ENCODE data around the gene TEX13B.
"Not testable (repeated sequence)": the region's sequence is repeated elsewhere in the genome, so short reads cannot be mapped to it uniquely, and the experiment has no call there.

TEX13B gene, protein sequence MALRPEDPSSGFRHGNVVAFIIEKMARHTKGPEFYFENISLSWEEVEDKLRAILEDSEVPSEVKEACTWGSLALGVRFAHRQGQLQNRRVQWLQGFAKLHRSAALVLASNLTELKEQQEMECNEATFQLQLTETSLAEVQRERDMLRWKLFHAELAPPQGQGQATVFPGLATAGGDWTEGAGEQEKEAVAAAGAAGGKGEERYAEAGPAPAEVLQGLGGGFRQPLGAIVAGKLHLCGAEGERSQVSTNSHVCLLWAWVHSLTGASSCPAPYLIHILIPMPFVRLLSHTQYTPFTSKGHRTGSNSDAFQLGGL

DNA sequence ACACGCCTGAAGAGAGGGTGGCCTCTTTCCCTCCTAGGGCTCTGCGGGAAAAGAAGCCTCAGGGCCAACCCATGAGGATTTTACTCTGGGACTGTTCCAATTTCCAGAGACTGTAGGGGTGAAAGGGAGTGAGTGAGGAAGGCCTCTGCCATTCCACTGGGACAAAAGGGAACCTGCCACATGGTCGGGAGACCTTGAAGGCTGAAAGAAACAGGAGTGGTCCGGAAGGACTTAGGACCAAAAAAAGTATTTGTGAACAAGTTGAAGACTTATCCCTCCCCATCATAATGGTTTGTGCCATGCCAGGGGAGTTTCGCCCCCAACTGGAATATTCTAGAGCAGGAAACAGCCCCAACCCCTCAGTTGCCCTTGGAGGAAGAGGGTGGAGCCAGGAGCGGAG lies at the start of gene TEX13B:
TSS of gene TEX13B (minus strand) at position 15 of the 400 bp plus-strand sequence. CDS start 243 bp downstream, outside the sequence.
- no peak for DNase-seq (ENCODE audit: low read depth)

DNA sequence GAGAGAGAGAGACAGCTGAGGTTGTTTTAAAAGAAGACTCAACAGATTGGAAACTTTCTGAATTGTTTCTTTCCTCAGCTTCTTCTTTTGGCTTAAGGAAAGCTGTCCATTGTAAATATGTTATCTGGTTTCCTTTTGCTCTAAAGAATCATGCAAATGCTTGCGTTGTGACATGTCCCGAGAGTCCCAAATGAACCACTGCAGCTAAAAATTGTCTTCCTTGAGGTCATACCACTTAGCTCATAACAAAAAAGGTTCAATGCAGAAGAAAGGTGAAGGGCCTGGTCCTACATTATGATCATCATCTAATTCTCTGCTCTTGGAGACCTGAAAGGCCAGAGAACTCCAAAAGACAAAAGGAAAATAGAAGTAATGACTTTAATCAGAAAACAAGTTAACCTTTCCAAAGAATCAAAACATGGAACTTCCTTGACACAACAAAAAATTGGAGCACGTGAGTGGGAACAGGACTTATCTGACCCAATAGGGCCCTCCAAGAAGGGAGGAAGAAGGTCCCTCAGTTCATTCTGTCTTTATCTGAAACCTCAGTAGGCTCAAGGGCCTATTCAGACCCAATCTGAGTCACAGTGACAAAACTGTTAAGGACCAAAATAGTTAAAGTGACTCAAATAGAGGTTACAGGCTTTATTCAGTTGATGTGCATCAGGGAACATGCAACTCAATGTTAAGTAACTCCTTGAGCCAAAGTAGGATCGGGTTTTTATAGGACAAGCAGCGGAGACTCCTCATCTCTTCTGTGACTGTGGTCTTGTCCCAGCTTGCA lies 48.0 kb upstream of the TEX13B start:
- DNase-seq (ENCODE audit: low read depth) = no peak

DNA sequence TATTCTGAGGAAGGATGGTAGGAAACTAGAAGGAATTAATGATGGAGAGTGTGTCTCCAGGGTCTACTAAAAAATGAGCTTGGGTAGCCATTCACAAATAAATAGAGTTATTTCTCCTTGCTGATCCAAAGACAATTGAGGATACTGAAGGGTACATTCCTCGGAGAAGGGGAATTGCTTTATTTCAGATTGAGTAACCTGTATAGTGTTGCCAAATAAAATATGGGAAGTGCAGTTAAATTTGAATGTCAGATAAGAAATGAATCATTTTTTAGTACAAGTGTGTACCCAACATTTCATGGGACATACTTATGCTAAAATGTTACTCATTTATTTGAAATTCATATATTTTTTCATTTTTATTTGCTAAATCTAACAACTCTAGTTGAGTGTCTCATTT lies 46.7 kb upstream of the TEX13B start:
- DNase-seq (ENCODE audit: low read depth) = no peak

DNA sequence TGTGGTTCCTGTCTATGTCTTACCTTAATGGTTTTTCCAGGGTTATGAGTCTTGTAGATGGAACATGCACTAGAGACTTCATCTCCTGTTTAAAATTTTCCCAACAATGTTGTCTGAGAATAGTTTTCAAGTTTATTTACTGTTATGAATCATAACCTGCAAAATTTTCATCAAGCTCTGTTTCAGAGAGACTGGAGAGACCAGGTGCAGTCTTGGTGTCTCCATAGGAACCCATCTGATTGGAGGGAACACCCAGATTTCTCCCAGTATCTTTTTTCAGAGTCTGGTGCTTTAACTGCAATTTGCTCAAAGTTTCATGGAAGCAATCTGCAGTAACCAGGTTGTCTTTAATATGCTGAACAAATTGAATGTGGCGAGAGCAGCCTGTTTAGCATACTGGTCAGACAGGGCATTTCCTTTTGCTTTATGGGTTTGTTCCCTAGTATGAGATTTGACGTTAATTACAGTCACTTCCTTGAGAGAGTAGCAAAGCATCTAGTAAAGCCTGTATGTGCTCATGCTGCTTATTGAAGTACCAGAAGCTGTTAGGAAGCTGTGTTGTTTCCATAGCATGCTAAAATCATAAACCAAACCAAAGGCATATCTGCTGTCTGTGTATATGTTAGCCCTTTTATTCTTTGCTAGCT lies 43.9 kb upstream of the TEX13B start:
- no peak for DNase-seq (ENCODE audit: low read depth)

DNA sequence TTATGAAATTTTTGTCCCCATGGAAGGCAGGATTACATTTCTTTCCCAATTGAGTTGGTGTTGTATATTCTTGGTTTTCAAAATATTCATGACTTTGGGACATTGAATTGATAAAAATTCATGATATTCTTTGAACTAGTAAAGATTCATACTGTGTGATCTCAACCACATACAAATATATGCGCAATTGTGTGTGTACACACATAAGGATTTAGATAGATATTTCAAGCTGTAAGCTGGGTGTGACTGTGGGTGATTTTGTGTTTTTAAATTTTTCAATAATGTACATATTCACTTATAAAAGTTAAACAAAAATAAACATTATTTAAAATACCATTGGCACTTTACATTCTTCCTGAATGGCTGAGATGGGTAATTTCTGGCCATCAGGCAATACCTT lies 43.2 kb upstream of the TEX13B start:
- DNase-seq (ENCODE audit: low read depth) = no peak

DNA sequence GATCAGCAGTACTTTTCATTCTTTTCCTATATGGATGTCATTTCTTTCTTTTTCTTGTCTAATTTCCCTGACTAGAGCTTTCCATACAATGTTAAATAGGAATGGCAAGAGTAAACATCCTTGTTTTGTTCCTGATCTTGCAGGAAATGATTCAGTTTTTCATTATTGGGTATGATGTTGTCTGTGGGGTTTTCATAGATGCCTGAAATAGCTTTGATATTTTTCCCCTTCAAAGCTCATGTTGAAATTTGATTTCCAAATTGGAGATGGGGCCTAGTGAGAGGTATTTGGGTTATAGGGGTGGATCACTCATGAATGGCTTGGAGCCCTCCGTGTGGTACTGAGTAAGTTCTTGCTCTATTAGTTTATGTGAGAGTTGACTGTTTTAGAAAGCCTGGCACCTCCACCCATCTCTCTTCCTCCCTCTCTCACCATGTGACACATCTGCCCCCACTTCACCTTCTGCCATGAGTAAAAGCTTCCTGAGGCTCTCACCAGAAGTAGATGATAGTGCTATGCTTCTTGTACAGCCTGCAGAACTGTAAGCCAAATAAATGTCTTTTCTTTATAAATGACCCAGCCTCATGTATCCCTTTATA lies 40.4 kb upstream of the TEX13B start:
- DNase-seq (ENCODE audit: low read depth) = no peak

DNA sequence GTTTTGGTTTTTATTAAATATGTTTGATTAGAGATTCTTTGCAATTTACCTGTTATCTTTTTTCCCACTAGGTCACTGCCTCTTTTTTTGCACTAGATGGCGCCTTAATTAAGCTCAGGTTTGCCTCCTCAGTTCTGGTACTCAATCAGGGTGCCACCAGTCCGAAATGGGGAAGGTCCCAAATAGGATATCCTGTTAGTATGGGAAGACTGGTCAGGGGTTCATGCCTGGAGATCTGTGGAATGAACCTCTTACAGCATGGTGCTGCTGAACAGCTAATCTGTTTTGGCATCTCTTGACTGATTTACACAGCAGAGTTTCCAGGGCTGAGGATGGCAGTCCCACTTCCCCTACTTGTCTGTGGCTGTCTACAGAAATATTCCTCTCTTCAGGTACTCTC lies 38.5 kb upstream of the TEX13B start:
- no peak for DNase-seq (ENCODE audit: low read depth)

DNA sequence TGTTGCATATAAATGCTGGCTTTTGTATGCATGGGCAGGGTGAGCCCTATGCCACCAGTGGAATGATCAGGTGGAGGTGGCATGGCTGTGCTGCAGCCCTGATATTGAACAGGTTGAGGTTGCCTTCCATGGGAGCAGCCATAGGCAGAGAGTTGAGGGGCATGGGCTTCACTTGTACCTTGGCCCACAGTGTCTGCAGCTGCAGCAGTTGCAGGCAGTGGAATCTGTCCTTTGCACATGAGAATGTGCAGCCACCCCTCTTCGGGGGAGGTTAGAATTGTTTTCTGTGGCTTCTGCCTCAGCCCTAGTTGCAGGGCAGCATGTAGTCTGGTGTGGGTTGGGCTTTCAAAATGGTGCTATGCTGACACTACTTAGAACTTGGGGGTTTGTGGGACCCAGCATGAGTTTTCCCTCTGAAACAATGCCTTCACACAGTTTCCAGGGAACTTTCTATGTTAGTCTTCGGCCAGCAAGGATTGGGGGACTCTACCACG lies 37.3 kb upstream of the TEX13B start:
- no peak for DNase-seq (ENCODE audit: low read depth)

DNA sequence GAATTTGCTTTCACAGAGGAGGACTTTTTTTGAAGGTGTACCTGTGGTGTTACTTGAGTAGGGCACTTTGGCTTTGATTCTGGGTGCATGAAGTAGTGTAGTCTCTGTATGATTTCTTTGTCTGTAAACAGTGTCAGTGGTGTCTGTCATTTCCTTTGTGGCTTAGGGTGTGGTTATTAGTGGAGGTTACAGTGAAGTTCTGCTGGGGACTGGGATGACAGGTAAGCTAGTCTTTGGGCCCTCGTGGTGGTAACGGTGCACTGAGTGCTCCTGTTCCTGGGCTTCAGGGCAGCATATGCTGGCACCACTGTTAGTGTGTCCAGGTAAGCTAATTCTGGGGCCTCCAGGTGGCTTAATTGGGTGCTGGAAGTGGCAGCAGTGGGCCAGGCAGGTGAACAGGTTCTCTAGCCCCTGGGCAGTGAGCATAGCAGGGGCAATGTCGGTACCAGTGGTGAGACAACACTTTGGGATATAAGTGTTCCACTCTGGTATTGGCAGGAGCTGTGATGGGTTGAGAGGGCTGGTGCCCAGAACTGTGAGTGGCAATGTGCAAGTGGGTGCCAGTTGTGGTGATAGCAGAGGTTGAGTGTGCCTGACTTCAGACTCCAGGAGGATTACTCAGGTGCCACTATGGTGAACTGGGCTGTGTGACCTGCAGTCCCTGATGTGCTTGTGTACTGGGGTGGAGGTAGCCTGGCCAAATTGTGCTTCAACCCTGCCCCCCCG lies 36.6 kb upstream of the TEX13B start:
- DNase-seq (ENCODE audit: low read depth) = no peak

DNA sequence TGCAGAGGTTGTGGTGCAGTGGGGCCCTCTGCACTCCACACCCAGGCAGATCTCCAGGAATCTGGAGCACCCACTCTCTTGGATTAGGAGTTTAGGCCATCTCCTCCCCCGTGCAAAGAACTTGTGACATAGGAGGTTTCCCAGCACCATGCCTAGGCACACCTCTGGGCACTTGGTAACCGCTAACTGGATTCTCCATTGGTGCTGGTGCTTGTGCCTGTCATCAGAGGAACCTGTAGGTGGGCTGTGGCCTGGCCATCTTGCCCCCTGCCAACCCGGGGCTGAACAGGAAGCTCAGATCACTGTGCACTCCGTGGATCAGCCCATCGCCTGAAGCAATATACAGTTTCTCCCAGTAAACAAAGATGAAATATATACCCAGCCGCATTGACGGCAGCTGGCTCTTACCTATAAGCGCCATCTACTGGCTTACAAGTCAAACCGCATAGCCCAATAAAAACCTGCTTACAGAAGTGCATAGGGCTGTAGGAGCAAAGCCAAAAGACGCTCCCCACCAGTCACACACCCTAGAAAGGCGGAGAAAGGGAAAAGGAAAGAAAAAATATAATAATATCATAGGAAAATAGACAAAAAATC lies 19.1 kb upstream of the TEX13B start:
- no peak for DNase-seq (ENCODE audit: low read depth)

DNA sequence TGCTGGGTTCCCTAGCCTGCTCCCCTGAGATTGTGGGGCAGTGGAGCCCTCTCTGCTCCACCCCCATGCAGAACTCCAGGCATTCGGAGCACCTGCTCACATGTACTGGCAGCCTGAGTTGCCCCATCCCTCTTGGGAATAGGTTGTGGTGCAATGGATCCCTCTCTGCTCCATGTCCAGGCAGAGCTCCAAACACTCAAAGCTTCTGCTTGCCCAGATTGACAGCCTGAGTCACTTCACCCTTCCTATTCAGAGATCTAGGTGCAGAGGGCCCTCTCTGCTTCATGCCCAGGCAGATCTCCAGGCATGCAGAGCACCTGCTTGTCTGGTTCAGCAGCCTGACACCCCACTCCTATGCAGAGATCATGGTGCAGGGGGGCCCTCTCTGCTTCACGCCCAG lies 18.6 kb upstream of the TEX13B start:
- DNase-seq (ENCODE audit: low read depth) = no peak

DNA sequence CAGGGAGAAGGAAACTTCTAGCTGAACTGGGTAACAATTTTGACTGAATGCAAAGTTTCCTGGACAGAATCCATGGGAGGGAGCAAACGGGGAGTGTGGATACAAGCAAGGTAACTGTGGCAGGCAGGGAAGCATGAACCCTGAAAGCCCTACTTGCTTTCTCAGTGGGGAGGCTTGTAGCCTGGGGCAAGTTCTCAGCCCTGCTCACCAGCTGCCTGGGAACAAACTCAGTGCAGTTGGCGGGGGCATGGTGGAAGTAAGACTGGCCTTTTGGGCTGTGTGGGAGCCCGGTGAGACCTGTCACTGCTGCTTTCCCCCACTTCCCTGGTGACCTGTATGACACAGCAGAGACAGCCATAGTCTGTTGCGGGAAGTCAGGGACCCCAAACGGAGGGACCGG lies 14.0 kb upstream of the TEX13B start:
- no peak for DNase-seq (ENCODE audit: low read depth)

DNA sequence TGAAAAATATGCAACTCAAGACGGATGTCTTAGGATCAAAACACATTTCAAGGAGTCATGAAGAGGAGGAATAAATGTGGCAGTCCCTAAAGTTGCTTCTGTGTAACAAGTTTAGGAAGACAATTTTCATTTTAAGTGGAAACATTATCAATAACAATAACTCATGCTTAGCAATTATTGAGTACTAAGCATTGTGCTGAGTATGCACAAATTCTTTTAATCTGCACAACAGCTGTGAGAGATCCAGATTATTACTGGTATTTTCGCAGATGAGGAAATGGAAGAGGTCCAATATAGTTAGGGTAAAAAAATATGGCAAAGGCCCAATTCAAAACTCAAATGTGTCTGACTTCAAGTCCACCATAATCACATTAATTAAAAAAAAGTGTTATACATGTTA lies 2.9 kb upstream of the TEX13B start:
- DNase-seq (ENCODE audit: low read depth) = no peak

DNA sequence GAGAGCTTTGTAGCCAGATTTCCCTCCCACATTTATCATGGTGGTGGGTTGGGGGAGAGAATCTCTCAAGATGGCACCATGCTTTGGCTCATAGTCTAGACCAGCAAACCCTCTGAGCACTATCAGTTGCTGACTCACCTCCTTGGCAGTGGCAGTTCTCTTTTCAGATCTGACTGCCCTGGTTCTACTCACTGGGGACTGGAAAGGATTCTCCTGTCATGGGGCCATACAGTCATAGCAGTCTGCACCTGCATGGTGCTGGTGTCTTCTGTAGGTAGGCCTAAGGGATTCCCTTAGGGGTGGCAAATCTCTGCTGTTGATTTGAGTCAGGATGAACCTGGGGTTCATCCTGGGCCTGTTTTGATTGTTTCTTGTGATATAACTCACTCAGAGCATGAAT lies 2.6 kb downstream of the TEX13B start:
- DNase-seq (ENCODE audit: low read depth) = no peak

DNA sequence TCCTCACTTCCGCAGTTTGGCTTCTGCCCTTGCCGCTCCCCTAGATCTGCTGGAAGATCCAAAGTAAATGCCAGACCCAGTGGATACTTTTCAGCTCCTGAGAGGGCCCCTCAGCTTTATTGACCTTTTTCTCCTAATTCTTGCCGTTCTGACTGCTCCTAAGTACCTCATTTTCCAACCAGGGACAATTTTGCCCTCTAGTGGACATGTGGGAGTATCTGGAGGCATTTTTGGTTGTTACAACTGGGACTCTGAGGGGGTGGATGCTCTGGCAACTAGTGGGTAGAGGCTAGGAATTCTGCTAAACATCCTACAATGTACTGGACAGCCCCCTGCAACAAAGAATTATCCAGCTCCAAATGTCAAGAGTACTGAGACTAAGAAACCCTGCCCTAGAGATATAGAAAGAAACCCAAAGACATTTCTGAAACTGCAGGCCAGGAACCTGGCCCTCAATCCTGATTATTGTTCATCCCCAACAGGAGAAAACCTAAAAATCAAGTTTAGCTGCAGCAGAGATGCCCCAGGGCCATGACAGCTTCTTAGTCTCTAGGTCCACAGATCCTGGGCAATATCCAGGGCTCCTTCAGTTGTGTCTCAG lies 3.4 kb downstream of the TEX13B start:
- DNase-seq (ENCODE audit: low read depth) = no peak

DNA sequence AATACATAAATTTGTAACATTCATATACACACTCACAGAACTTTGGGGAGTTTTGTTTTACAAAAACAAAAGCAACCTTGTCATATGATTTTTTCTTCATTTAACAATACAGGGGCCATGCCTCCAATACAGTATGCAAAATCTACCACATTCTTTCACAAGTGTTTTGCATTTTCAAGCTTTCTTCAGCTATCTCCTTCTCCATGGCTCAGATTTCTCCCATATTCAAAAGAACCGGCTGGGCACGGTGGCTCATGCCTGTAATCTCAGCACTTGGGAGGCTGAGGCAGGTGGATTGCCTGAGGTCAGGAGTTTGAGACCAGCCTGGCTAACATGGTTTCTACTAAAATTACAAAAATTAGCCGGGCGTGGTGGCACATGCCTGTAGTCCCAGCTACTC lies 4.1 kb downstream of the TEX13B start:
- no peak for DNase-seq (ENCODE audit: low read depth)

DNA sequence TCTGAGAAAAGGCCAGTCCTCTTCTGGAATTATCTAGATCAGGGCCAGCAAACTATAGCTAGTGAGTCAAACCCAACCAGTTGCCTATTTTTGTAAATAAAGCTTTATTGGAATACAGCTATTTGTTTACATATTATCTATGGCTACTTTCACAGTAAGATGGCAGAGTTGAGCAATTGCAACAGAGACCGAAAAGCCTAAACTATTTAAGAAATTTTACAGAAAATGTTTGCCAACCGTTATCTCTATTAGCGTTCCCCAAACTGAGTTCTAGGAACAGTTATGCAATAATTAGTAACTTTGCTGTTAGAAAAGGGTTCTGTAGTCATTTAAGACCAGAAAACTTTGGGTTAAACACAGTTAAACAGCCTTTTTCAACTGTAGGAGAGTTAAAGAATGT lies 10.5 kb downstream of the TEX13B start:
- DNase-seq (ENCODE audit: low read depth) = no peak

DNA sequence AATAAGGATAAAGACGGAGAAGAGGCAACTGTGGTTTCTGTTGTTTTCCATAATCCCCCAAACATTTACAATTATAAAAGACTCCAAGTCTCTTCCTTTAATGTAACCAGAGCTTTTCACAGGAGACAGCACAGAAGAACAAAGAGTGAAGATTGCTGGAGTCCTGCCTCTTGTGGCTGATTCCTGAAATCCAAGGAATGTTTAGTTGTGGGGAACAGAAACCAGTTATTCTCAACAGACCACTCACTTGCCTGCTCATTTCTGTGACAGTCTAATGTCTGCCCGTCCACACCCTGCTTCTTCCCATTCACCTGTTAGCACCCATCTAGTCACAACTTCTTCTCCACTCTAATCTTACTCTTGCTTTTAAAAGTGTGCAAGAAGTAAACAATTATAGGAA lies 12.1 kb downstream of the TEX13B start:
- no peak for DNase-seq (ENCODE audit: low read depth)

DNA sequence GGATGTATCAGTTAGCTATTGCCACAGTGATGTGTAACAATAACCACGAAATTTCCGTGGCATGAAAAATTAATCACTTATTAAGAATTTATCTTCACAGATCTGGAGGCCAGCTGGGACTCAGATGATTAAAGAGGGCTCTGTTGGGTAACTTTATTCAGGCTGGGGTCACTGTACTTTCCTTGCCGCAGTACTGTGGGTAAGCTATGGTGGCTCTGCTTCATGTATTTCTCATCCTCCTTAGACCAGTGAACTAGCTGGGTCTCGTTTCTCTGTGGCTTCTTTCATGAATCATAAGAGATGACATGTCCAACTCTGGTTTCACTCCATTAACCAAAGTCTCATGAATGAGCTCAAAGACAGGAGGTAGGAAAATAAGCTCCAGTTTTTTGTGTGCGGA lies 13.5 kb downstream of the TEX13B start:
- DNase-seq (ENCODE audit: low read depth) = no peak

DNA sequence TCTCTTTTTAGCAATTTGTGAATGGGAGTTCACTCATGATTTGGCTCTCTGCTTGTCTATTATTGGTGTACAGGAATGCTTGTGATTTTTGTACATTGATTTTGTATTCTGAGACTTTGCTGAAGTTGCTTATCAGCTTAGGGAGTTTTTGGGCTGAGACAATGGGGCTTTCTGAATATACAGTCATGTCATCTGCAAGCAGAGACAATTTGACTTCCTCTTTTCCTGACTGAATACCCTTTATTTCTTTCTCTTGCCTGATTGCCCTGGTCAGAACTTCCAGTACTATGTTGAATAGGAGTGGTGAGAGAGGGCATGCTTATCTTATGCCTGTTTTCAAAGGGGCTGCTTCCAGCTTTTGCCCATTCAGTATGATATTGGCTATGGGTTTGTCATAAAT lies 26.8 kb downstream of the TEX13B start:
- DNase-seq (ENCODE audit: low read depth) = not testable (repeated sequence)

DNA sequence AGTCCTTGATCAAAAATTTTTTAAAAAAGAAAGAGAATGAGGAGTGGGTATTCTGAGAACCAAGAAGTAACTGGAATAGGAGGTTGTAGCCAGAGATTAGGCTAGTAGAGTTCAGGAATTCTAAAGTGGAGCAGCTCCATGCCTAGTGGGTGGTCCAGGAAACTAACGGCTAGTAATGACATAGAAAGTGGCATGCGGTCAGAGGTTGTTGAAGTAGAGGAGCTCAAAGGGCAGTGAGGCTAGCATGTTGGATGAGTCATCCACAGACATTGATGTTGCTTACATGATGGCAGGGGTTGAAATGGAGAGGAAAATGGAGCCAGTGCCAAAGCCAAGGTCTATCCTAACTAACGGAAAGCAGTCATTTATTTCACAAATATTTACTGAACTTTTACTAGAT lies 42.1 kb downstream of the TEX13B start:
- no peak for DNase-seq (ENCODE audit: low read depth)

Measured in stimulated activated CD8-positive, alpha-beta memory T cell treated with anti-CD3 and anti-CD28 coated beads, Interleukin-4, amount 100 ng/mL, for 24 hours (primary cell).